ENCODE measurements around the gene UXT. TPM values are rescaled to one million over a fixed set of nuclear protein-coding genes. Genes with fewer than 3 reads are reported as not detected.

Gene UXT
- total RNA-seq, result 10 to 100 TPM; 67.8 to 87.1 (median 80.4) TPM
- 100 to 1,000 TPM; 124 to 172 (median 143) TPM for polyA plus RNA-seq
- long read RNA-seq, donor 1, transcript UXT-201 (7 exons, 574 nt), result major isoform, 20 of 27 reads
- long read RNA-seq, donor 1, partial matches to known transcripts, result 0 of 27 reads
- long read RNA-seq, donor 1, other reads (novel, unspliced or antisense), result 5 of 27 reads
- long read RNA-seq, donor 2, transcript UXT-201 (7 exons, 574 nt), result major isoform, 19 of 28 reads
- long read RNA-seq, donor 2, partial matches to known transcripts, result 0 of 28 reads
- long read RNA-seq, donor 2, other reads (novel, unspliced or antisense), result 5 of 28 reads

GRCh38 chrX:47658684-47659420, at the start of gene UXT:
Gene UXT (minus strand): TSS chrX:47659180. CDS start chrX:47658927, 253 bp downstream.
- no peak for TF ChIP-seq CTCF (IDR thresholded peaks at IDR 0.05)
- no peaks in the 10 kb centered on the region for H3K27me3 ChIP-seq (ENCODE audit: insufficient read depth in 3 of 3, low read length in 2 of 3)
- H3K27ac ChIP-seq, result peak within 1 kb of the TSS; percentile 94
- intact Hi-C loops (cut with DNase I), result loop anchor here in 1 of 2 donors (5.0 to 10.0 kb wide), 2 partner anchors 117 to 514 kb away; partner anchors contain the start of genes NDUFB11 and RBM10
- H3K36me3 ChIP-seq (ENCODE audit: insufficient read depth in 1 of 2, low read depth in 1 of 2), result peaks cover 0 to 33% of the 10 kb centered on the region in 2 donors
- H3K9me3 ChIP-seq, result no peaks in the 10 kb centered on the region
- ATAC-seq (peak; percentile 92 to 95 (median 94)), DNase-seq (peak; percentile 91 to 95)
- no peaks in the 10 kb centered on the region for H3K4me1 ChIP-seq
- WGBS, 3 donors, result 0 to 27% (median 1%) methylated on average over 39 to 54 of the region's 54 CpGs
- H3K4me3 ChIP-seq, result peak within 1 kb of the TSS; percentile 80

- Histone ChIP-seq H3K4me1 (no peaks in the 10 kb centered on the region), H3K27me3 (ENCODE audit: insufficient read depth in 3 of 3, low read length in 2 of 3) (peaks cover 0 to 22% (median 0%) of the 10 kb centered on the region in 3 donors), H3K9me3 (no peaks in the 10 kb centered on the region), H3K27ac (no peak overlapping the region), H3K4me3 (no peak overlapping the region), H3K36me3 (ENCODE audit: insufficient read depth in 1 of 2, low read depth in 1 of 2) (no peaks in the 10 kb centered on the region)
- intact Hi-C loops (cut with DNase I), result no loop called here
- TF ChIP-seq CTCF (IDR thresholded peaks at IDR 0.05), result no peak
- DNase-seq (no peak), ATAC-seq (no peak)
- WGBS, 3 donors, result 38 to 45% (median 40%) methylated on average over 7 of the region's 7 CpGs
These were observed 48.2 kb upstream of the UXT start for GRCh38 chrX:47707031-47707780.

GRCh38 chrX:47706575-47706974, 47.6 kb upstream of the UXT start:
- intact Hi-C loops (cut with DNase I), result no loop called here
- Histone ChIP-seq H3K27me3 (ENCODE audit: insufficient read depth in 3 of 3, low read length in 2 of 3) (peaks cover 0 to 22% (median 0%) of the 10 kb centered on the region in 3 donors), H3K4me3 (no peak overlapping the region), H3K36me3 (ENCODE audit: insufficient read depth in 1 of 2, low read depth in 1 of 2) (no peaks in the 10 kb centered on the region), H3K4me1 (no peaks in the 10 kb centered on the region), H3K9me3 (no peaks in the 10 kb centered on the region), H3K27ac (no peak overlapping the region)
- 68 to 76% (median 74%) methylated on average over 3 of the region's 3 CpGs for whole genome bisulfite sequencing, 3 donors
- no peak for TF ChIP-seq CTCF (IDR thresholded peaks at IDR 0.05)
- ATAC-seq, result no peak
- no peak for DNase-seq

GRCh38 chrX:47704736-47705135, 45.8 kb upstream of the UXT start:
- ATAC-seq (no peak), DNase-seq (no peak)
- no peak for TF ChIP-seq CTCF (IDR thresholded peaks at IDR 0.05)
- intact Hi-C loops (cut with DNase I), result no loop called here
- H3K27me3 ChIP-seq (ENCODE audit: insufficient read depth in 3 of 3, low read length in 2 of 3), result peaks cover 0 to 22% (median 0%) of the 10 kb centered on the region in 3 donors
- H3K36me3 ChIP-seq (ENCODE audit: insufficient read depth in 1 of 2, low read depth in 1 of 2), result no peaks in the 10 kb centered on the region
- 74 to 93% (median 88%) methylated on average over 5 of the region's 5 CpGs for WGBS, 3 donors
- no peak overlapping the region for H3K4me3 ChIP-seq
- no peak overlapping the region for H3K27ac ChIP-seq
- no peaks in the 10 kb centered on the region for H3K4me1 ChIP-seq
- H3K9me3 ChIP-seq, result no peaks in the 10 kb centered on the region

Data from psoas muscle (tissue), 8 donors.